ENCODE results near the gene STK10. TPM values are rescaled to one million over a fixed set of nuclear protein-coding genes. Genes with fewer than 3 reads are reported as not detected.

The STK10 gene
- total RNA-seq = 12.3 and 12.8 TPM in 2 replicates

DNA sequence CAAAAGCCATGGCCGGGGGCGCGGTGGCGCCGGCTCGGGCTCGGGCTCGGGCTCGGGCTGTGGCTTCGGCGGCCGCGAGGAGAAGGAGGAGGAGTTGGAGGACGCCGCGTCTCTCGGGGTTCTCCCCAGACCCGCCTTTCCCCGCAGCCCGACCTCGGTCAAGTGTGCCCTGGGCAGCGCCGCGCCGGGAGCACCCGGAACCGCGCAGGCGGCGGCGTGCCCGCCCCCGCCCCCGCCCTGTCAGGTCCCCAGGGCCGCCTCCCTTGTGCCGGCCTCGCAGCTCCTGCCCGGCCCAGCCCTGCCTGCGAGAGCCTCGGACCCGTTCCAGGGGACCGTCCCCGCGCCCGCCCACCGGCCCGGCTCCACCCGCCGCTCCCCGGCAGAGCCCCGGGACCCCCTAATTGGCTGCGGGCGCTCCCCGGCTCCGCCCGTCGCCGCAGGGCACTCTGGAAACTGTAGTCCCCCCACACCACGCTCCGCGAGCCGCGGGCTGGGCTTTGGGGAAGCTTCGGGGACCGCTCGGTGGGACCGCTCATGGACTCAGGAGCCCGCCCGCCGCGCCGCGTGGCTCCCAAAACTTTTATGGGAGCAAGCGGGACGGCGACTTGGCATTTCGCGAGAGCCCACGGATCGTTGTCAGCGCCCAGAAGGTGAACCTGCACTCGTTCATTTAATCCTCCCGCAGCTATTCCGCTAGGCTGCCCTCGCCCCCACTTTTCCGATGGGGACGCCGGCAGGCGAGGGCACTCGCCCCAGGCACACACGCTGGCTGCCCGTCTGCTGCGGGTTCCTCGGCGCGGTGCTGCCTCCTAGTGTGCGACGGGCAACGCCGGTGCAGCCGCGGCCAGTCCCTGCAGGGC is at the start of gene STK10:
STK10 (minus strand) TSS at position 192 of the 860 bp plus-strand sequence; CDS start at position 10, 182 bp downstream.

GRCh38 chr5:172193872-172194271 is 5.8 kb upstream of the STK10 start, which contains the start of gene EFCAB9:
Gene EFCAB9 (plus strand): TSS chr5:172194172. CDS start chr5:172194173, 1 bp downstream.

GRCh38 chr5:172006321-172007174 is 181.5 kb downstream of the STK10 start, which contains the start of gene FBXW11:
Gene FBXW11 (minus strand): TSS chr5:172006638. CDS start chr5:172006502, 136 bp downstream.

Other genes with a start within 250 kb of the STK10 start
- 68.2 and 82.6 TPM in 2 replicates for gene FBXW11, start 181.6 kb downstream of the STK10 start, total RNA-seq
- gene EFCAB9, start 5.9 kb upstream of the STK10 start, total RNA-seq = not detected in 2 replicates
- gene UBTD2, start 95.5 kb upstream of the STK10 start, total RNA-seq = 15.9 and 16.0 TPM in 2 replicates

All from aortic smooth muscle cell (primary cell).